GM19351 (cell line): ENCODE data around the gene LDHB.
A peak's percentile ranks its signal among the peaks of the same experiment; 100 is the strongest.
"Not testable (repeated sequence)": the region's sequence is repeated elsewhere in the genome, so short reads cannot be mapped to it uniquely, and the experiment has no call there.

Experiments
- ATAC-seq: cut with Tn5 transposase; IDR thresholded peaks from one replicate; pipeline ENCODE4 v1.9.1; 2021; ENCODE audit warnings: mild to moderate bottlenecking, moderate library complexity; ENCODE audit not compliant: unreplicated experiment

The LDHB gene

GRCh38 chr12:21614506-21614905 lies 43.1 kb downstream of the LDHB start:
- ATAC-seq, result no peak

DNA sequence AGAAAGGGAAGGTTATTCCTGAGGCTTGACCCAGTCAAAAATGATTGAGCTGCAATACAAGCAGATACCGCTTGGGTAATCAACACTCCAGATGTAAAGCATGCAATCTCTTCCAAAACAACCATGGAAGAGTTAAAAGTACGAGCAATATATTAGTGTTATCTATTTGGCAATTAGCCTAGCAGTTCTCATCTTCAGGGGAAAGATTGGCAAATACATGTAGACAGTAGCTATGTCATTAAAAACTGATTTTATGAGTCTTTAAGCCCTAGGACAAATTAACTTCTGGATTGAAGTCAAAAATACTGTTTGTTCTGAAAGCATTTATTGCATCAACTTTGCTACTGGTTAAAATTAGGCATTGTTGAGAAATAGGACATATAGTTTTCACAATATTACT lies 43.7 kb downstream of the LDHB start:
- no peak for ATAC-seq

GRCh38 chr12:21608196-21608595 lies 49.4 kb downstream of the LDHB start:
- ATAC-seq, result no peak

- no peak for ATAC-seq
These were observed 49.9 kb downstream of the LDHB start for GRCh38 chr12:21607701-21608100.

- ATAC-seq, result no peak
These were observed 51.5 kb downstream of the LDHB start for GRCh38 chr12:21606175-21606574.

DNA sequence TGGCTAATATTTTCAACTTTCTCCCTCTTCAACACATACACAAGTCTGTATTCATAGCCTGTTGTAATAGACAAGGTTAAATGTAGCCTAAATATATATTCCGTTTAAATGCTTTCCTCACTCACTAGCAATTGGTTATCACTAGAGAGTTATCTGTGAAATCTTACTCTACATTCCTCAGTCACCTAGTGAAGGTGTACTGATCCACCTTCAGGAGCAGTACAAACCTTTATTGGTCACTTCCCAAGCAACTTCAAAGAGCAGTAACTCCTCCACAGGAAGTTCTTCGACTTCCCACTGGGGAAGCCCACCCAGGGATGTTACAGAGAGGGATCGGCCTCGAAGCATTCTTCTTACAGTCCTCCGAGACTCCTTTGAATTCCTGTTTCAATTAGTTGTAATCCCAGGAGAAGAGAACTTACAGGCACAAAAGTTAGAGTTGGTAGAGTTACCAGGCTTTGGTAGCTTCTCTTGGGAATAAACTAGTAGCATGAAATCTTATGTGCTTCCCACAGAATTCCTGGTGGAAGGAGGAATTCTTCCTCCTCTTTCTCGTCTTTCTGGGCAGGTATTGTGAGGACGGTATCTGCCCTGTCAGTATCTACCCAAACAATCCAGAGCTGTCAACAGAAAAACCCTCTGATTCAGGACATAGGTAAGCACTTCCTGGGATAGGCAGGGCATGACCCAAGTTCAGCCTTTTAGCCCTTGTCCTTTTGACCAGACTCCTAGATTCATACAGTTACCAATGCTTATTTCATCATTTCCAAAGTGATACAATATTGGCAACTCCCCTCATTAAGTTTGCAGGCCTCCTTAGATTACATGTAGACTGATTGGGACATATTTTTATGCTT lies 53.2 kb downstream of the LDHB start, which contains the start of gene GYS2:
TSS of gene GYS2 (minus strand) at position 603 of the 857 bp plus-strand sequence. CDS start at position 348, 255 bp downstream.
- ATAC-seq, result no peak

DNA sequence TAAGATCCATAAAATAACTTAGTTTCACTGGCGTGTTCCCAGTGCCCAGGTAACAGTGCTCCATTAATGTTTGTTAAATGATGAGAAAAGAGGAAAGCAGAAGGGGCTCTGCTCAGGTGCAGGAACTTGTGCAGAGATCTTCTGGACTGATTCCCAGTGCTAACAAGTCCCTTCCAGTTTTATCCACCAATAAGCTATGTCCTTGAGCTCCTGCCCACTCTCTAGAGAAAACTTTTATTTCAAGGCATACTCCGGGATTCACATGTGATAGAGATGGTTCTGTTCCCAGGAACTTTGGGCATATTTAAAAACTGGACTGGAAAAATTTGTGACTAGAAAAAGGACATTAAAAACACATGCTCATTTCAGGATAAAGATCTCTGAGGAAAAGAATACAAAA lies 54.9 kb downstream of the LDHB start:
- no peak for ATAC-seq

DNA sequence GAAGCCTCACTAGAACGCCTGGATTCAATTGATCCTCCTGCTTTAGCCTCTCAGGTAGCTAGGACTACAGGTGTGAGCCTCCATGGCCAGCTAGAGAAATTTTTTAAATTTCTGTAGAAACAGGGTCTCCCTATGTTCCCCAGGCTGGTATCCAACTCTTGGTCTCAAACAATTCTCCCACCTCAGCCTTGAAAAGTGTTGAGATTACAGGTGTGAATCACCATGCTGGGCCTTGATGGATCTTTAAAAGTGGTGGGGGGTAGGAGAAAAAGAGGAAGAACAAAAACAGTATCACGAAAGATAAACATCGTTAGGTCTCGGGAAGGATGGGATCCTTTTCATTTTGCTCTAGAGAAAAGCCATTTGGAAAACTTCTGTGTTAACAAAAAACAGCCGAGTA lies 57.4 kb downstream of the LDHB start:
- no peak for ATAC-seq

- ATAC-seq, result peak; percentile 90
These were observed 58.3 kb downstream of the LDHB start for GRCh38 chr12:21599143-21599999.

DNA sequence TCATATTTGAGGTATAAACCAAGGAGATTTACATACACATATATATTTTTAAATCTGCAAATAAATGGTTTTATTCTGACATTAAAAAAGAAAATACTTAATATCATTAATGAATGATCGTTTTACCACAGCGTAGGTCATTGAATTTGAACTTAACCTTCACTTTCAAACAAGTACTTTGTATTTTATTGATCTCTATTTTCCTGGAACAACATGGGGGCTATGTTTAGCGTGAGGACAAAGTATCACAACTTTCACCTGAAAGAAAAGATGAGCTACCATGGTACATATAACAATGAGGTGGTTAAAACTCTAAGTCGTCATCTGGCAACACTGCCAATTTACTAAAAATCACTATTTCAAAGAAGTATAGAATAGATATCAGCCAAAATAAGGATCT lies 59.0 kb downstream of the LDHB start:
- ATAC-seq, result no peak

DNA sequence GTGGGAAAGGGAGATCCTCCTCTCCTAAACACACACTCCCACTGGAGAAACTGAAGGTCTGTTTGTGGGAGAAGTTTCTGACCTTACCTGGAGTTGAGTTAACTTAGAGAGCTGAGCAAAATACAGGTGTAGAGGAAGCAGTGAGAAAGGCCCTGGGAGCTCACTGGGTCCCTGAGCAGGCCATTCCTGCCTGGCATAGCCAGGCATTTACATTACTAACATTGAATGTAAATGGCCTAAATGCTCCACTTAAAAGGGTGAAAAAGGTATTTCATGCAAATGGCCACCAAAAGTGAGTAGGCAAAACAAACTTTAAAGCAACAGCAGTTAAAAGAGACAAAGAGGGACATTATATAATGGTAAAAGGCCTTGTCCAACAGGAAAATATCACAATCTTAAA lies 62.3 kb downstream of the LDHB start:
- ATAC-seq, result not testable (repeated sequence)

GRCh38 chr12:21585485-21585884 lies 72.2 kb downstream of the LDHB start:
- no peak for ATAC-seq
